Spleen (tissue), 11 donors: ENCODE measurements around the gene SNX12. TPM values are rescaled to one million over a fixed set of nuclear protein-coding genes. Genes with fewer than 3 reads are reported as not detected.

Experiments used
- DNase-seq: peaks from one replicate; pipeline ENCODE4 v3.0.0-alpha.2; 2020
- H3K27ac ChIP-seq, 8 donors: fragments of 200-600 bp; sonication (generic) in 7 of 8; 1 replicate in 4 of 8; 2 replicates in 4 of 8; pipeline versions ENCODE4 v1.5.0 to v1.8.0; 2016 to 2021; ENCODE audit warnings: inconsistent platforms in 4 of 8, mild to moderate bottlenecking in 4 of 8, moderate library complexity in 1 of 8
- H3K27me3 ChIP-seq, 7 donors: fragments of 200-600 bp; sonication (generic) in 6 of 7; replicated peaks in 1 of 7; 1 replicate in 4 of 7; 2 replicates in 3 of 7; pipeline versions ENCODE4 v1.5.0 to v1.8.0; 2016 to 2021; ENCODE audit warnings: inconsistent platforms in 3 of 7, mild to moderate bottlenecking in 1 of 7
- H3K36me3 ChIP-seq, 6 donors: fragments of 200-600 bp; sonication (generic) in 5 of 6; 1 replicate in 4 of 6; 2 replicates in 2 of 6; pipeline versions ENCODE4 v1.5.0 to v1.8.0; 2016 to 2021; ENCODE audit warnings: inconsistent platforms in 2 of 6
- H3K4me1 ChIP-seq, 6 donors: fragments of 200-600 bp; sonication (generic) in 5 of 6; 1 replicate in 3 of 6; 2 replicates in 3 of 6; pipeline versions ENCODE4 v1.5.0 to v1.8.0; 2016 to 2021; ENCODE audit warnings: inconsistent platforms in 3 of 6
- H3K4me3 ChIP-seq, 8 donors: fragments of 200-600 bp; sonication (generic) in 7 of 8; 1 replicate in 4 of 8; 2 replicates in 4 of 8; pipeline versions ENCODE4 v1.5.0 to v1.8.0; 2016 to 2021; ENCODE audit warnings: inconsistent platforms in 4 of 8, mild to moderate bottlenecking in 4 of 8, moderate library complexity in 2 of 8
- H3K9me3 ChIP-seq, 8 donors: fragments of 200-600 bp; sonication (generic) in 7 of 8; 1 replicate in 4 of 8; 2 replicates in 4 of 8; pipeline versions ENCODE4 v1.5.0 to v1.8.0; 2016 to 2021; ENCODE audit warnings: inconsistent platforms in 4 of 8
- CTCF ChIP-seq, 11 experiments: fragments of 200-600 bp in 7 of 11; fragments of 450-650 bp in 4 of 11; sonication (generic) in 4 of 11; IDR thresholded peaks in 8 of 11; conservative IDR thresholded peaks in 3 of 11; 1 replicate in 7 of 11; 2 replicates in 4 of 11; pipeline versions ENCODE4 v1.4.0 to v1.8.0; 2016 to 2021; ENCODE audit warnings: antibody characterized with exemption in 11 of 11, inconsistent platforms in 4 of 11, mild to moderate bottlenecking in 1 of 11
- POLR2A ChIP-seq, 3 donors: fragments of 450-650 bp; IDR thresholded peaks; one replicate each; pipeline ENCODE4 v1.5.1; 2017; ENCODE audit warnings: antibody characterized with exemption in 3 of 3, mild to moderate bottlenecking in 1 of 3
- POLR2AphosphoS5 ChIP-seq, 3 donors: sonication (generic); formaldehyde crosslinking; IDR thresholded peaks; one replicate each; pipeline ENCODE4 v1.5.1; 2017; ENCODE audit warnings: antibody characterized with exemption in 3 of 3
- WGBS, 5 donors: extraction: QIAGEN DNeasy Blood & Tissue Kit in 3 of 5; methylation state at CpG; one replicate each; pipeline versions ENCODE4 v1.1.5 to v1.1.7; 2013 to 2018; 5-methylcytosine and 5-hydroxymethylcytosine counted together
- intact Hi-C: fragments of 100-400 bp; cut with DNase I; formaldehyde crosslinking; loops from one replicate; pipeline ENCODE4 v1.15.0; 2023; ENCODE audit warnings: low total_unique reads
- polyA plus RNA-seq, 3 donors: library from polyadenylated mRNA; stranded (reverse); fragments of 200-250 nt; gene quantifications; one replicate each; pipeline ENCODE4 v1.2.1, GENCODE V29; 2013
- total RNA-seq, 7 donors: library from RNA; depleted of rRNA in 3 of 7; stranded (reverse); fragments of >200 nt in 3 of 7; fragmentation: NEBNext Ultra II Directional in 4 of 7; extraction: Animal tissue kit (Norgen Biotek cat#: 25700) in 4 of 7; gene quantifications; one replicate each; pipeline versions ENCODE4 v1.1.0 to v1.2.1, GENCODE V29; 2016 to 2021
- donor health status: healthy with polysubstance abuse.
- donor health status: DM: no; HTN: no; CAD: no; lungs with moderate emphysema.
- donor health status: DM: no; HTN: no; CAD: no.
- donor health status: Bipolar disorder and iron deficiency.
- donor health status: healthy.
- donor health status: DM: no; HTN: no; CAD: no.
- donor health status: DM: yes; HTN: yes; CAD: no.

The SNX12 gene
- total and polyA plus RNA-seq, 10 donors, result 11.7 to 47.6 (median 39.6) TPM

DNA sequence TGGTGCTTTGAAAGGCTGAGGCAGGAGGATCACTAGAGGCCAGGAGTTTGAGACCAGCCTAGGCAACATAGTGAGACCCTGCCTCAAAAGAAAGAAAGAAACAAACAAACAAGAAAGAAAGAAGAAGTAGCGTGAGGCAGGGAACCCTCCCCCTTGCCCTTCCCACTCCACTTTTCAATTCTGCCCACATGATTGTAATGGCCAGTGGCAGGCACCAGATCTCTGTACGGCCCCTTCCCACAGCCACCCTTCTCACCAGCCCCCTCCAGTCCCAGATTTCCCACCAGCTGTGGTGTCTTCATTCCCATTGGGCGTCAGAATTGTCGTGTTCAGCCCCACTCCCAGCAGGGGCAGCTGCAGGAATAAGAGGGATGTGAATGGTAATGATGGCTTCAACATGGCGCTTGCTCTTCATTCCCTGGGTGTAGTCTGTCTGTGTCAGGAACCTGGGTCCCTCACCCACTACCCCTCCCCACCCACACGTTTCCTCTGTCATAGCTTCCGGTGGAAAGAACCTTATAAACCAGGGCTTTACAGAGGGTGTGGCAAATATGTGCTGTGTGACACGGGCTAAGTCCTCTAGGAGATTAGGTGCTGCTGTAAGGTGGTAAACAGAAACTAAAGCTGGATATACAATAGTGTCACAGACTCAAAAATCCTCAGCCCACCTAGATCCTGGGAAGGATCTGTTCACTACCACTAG is 43.2 kb upstream of the SNX12 start, which contains the start of gene IL2RG:
Gene IL2RG (minus strand): TSS at position 437 of the 703 bp plus-strand sequence. CDS start 38 bp downstream, at position 399.
- Histone ChIP-seq H3K27ac (peak within 1 kb of the TSS; percentile 63 to 91 (median 87)), H3K4me3 (peak within 1 kb of the TSS; percentile 27 to 73 (median 38)), H3K4me1 (peaks cover 0 to 60% (median 34%) of the 10 kb centered on the region in 6 donors), H3K9me3 (no peaks in the 10 kb centered on the region), H3K27me3 (no peaks in the 10 kb centered on the region), H3K36me3 (peaks cover 0 to 22% (median 0%) of the 10 kb centered on the region in 6 donors)
- TF ChIP-seq POLR2AphosphoS5 (IDR thresholded peaks at IDR 0.05), result peak; percentile 24 to 99 (median 78)
- TF ChIP-seq POLR2A (IDR thresholded peaks at IDR 0.05), result peak in 2 of 3 donors; percentile 87 to 94
- no peak for TF ChIP-seq CTCF (IDR thresholded peaks at IDR 0.05 in 8 of 11, conservative IDR thresholded peaks at IDR 0.05 in 3 of 11)
- intact Hi-C loops, result no loop called here
- DNase-seq, result peak; percentile 84
- 12 to 47% (median 18%) methylated on average over 7 to 8 of the region's 8 CpGs for WGBS, 5 donors

DNA sequence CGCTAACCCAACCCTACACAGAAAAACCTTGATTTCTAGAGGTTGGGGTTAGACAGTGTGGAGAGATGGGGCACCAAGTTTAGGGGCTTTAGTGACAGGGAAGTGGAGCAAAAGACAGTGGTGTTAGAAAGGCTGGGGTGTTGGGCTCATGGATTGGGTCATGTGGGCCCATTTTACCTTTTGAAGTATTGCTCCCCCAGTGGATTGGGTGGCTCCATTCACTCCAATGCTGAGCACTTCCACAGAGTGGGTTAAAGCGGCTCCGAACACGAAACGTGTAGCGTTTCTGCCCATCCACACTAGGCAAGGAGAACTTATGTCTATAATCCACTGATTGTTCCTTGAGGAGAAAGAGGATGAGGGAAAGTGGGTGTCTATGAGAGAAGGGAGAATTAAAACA is 40.9 kb upstream of the SNX12 start:
- 83 to 90% (median 85%) methylated on average over 6 of the region's 6 CpGs for WGBS, 5 donors
- H3K36me3 ChIP-seq, result peaks cover 0 to 22% (median 0%) of the 10 kb centered on the region in 6 donors
- DNase-seq, result peak; percentile 32
- peak overlapping the region in 4 of 8 donors; percentile 33 to 90 (median 89) for H3K27ac ChIP-seq
- intact Hi-C loops, result no loop called here
- H3K4me1 ChIP-seq, result peaks cover 7 to 82% (median 50%) of the 10 kb centered on the region in 6 donors
- no peaks in the 10 kb centered on the region for H3K27me3 ChIP-seq
- no peaks in the 10 kb centered on the region for H3K9me3 ChIP-seq
- TF ChIP-seq CTCF (IDR thresholded peaks at IDR 0.05 in 8 of 11, conservative IDR thresholded peaks at IDR 0.05 in 3 of 11) (no peak), POLR2A (IDR thresholded peaks at IDR 0.05) (no peak), POLR2AphosphoS5 (IDR thresholded peaks at IDR 0.05) (no peak)
- peak overlapping the region in 5 of 8 donors; percentile 4 to 73 (median 45) for H3K4me3 ChIP-seq

DNA sequence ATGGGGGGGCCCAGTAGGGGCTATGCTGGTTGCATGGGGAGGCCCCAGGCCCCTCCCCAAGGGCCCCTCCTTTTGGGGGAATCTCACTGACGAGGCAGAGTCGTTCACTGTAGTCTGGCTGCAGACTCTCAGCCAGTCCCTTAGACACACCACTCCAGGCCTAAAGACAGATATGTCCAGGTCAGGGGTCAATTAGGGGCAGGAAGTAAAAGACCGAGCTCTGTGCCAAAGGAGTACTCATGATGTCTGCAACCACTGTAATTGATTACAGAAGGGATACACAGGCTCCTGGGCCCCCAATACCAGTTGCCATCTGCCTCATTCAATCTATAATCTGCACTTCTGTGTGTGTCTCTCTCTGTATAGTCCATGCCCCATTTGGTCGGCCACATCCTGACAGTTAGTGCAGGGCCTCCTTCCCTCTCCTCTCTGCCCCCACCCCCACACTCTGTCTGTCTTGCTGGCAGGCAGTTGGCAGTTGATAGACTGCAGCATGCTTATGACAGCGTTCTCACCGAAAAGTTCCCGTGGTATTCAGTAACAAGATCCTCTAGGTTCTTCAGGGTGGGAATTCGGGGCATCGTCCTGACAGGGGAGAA is 39.7 kb upstream of the SNX12 start:
- intact Hi-C loops, result no loop called here
- DNase-seq, result peak; percentile 76
- no peaks in the 10 kb centered on the region for H3K27me3 ChIP-seq
- 5 to 46% (median 19%) methylated on average over 9 of the region's 9 CpGs for WGBS, 5 donors
- peak overlapping the region in 4 of 8 donors; percentile 33 to 90 (median 89) for H3K27ac ChIP-seq
- peak overlapping the region in 4 of 8 donors; percentile 37 to 73 (median 49) for H3K4me3 ChIP-seq
- TF ChIP-seq CTCF (IDR thresholded peaks at IDR 0.05 in 8 of 11, conservative IDR thresholded peaks at IDR 0.05 in 3 of 11) (no peak), POLR2AphosphoS5 (IDR thresholded peaks at IDR 0.05) (no peak), POLR2A (IDR thresholded peaks at IDR 0.05) (no peak)
- H3K9me3 ChIP-seq, result no peaks in the 10 kb centered on the region
- H3K4me1 ChIP-seq, result peaks cover 8 to 90% (median 61%) of the 10 kb centered on the region in 6 donors
- peaks cover 0 to 22% (median 0%) of the 10 kb centered on the region in 6 donors for H3K36me3 ChIP-seq

- no peaks in the 10 kb centered on the region for H3K9me3 ChIP-seq
- 35 to 70% (median 64%) methylated on average over 4 of the region's 4 CpGs for whole genome bisulfite sequencing, 5 donors
- H3K36me3 ChIP-seq, result peaks cover 0 to 22% (median 0%) of the 10 kb centered on the region in 6 donors
- no peak for TF ChIP-seq POLR2AphosphoS5 (IDR thresholded peaks at IDR 0.05)
- no peak for TF ChIP-seq CTCF (IDR thresholded peaks at IDR 0.05 in 8 of 11, conservative IDR thresholded peaks at IDR 0.05 in 3 of 11)
- TF ChIP-seq POLR2A (IDR thresholded peaks at IDR 0.05), result no peak
- no peaks in the 10 kb centered on the region for H3K27me3 ChIP-seq
- no peak for DNase-seq
- H3K4me3 ChIP-seq, result no peak overlapping the region
- H3K27ac ChIP-seq, result peak overlapping the region in 4 of 8 donors; percentile 33 to 90 (median 89)
- intact Hi-C loops, result no loop called here
- peaks cover 8 to 90% (median 61%) of the 10 kb centered on the region in 6 donors for H3K4me1 ChIP-seq
Observed at GRCh38 chrX:71107245-71107644, 39.1 kb upstream of the SNX12 start.
